Measurements from ENCODE around the gene GLCE.
"Not testable (repeated sequence)": the region's sequence is repeated elsewhere in the genome, so short reads cannot be mapped to it uniquely, and the experiment has no call there.

The GLCE gene

GRCh38 chr15:69138963-69139362, 21.5 kb upstream of the GLCE start:
- no peak for DNase-seq

GRCh38 chr15:69140306-69140705, 20.1 kb upstream of the GLCE start:
- DNase-seq, result no peak

GRCh38 chr15:69141286-69141701, 19.1 kb upstream of the GLCE start:
- DNase-seq, result no peak

- no peak for DNase-seq
Observed at GRCh38 chr15:69141833-69142232, 18.6 kb upstream of the GLCE start.

GRCh38 chr15:69143756-69144436, 16.5 kb upstream of the GLCE start:
- no peak for DNase-seq

- no peak for DNase-seq
Observed at GRCh38 chr15:69144530-69144929, 15.9 kb upstream of the GLCE start.

- DNase-seq, result no peak
Observed at GRCh38 chr15:69145149-69145693, 15.2 kb upstream of the GLCE start.

GRCh38 chr15:69145694-69146492, 14.5 kb upstream of the GLCE start:
- DNase-seq, result no peak

- DNase-seq, result no peak
Observed at GRCh38 chr15:69146724-69147435, 13.6 kb upstream of the GLCE start.

- DNase-seq, result no peak
Observed at GRCh38 chr15:69148465-69148864, 12.0 kb upstream of the GLCE start.

- no peak for DNase-seq
Observed at GRCh38 chr15:69149163-69149562, 11.3 kb upstream of the GLCE start.

- DNase-seq, result no peak
Observed at GRCh38 chr15:69149803-69150202, 10.6 kb upstream of the GLCE start.

GRCh38 chr15:69150336-69150735, 10.1 kb upstream of the GLCE start:
- DNase-seq, result no peak

- no peak for DNase-seq
Observed at GRCh38 chr15:69150841-69151240, 9.6 kb upstream of the GLCE start.

GRCh38 chr15:69153046-69153445, 7.4 kb upstream of the GLCE start:
- DNase-seq, result no peak

- DNase-seq, result not testable (repeated sequence)
Observed at GRCh38 chr15:69153587-69153986, 6.8 kb upstream of the GLCE start.

GRCh38 chr15:69154078-69154477, 6.4 kb upstream of the GLCE start:
- no peak for DNase-seq

- no peak for DNase-seq
Observed at GRCh38 chr15:69154684-69155083, 5.8 kb upstream of the GLCE start.

GRCh38 chr15:69156736-69157381, 3.6 kb upstream of the GLCE start:
- DNase-seq, result no peak

- no peak for DNase-seq
Observed at GRCh38 chr15:69158201-69158842, 2.1 kb upstream of the GLCE start.

GRCh38 chr15:69158843-69159240, 1.6 kb upstream of the GLCE start:
- no peak for DNase-seq

GRCh38 chr15:69159805-69160140, 662 bp upstream of the GLCE start:
- no peak for DNase-seq

Measured in effector CD4-positive, alpha-beta T cell (primary cell).